SK-N-SH treated with all-trans-retinoic acid at 6 μM for 48 hours (cell line): ENCODE measurements around the gene HMGXB4.

Experiments
- ATAC-seq: fragments of 200-7000 bp; cut with Tn5 transposase; 3 replicates; pipeline ENCODE4 v1.9.1; 2020; ENCODE audit warnings: mild to moderate bottlenecking, moderate library complexity
- ARNTL ChIP-seq: fragments of 450-650 bp; formaldehyde crosslinking; IDR thresholded peaks from 2 replicates; pipeline ENCODE4 v1.5.0; 2020; ENCODE audit warnings: low read depth, mild to moderate bottlenecking, moderate library complexity, borderline replicate concordance
- BACH2 ChIP-seq: fragments of 250-450 bp; sonication (Bioruptor Pico); IDR thresholded peaks from 2 replicates; pipeline ENCODE4 v1.9.0; 2021; ENCODE audit warnings: mild to moderate bottlenecking, borderline replicate concordance
- CREB5 ChIP-seq: fragments of 250-450 bp; sonication (Bioruptor Pico); IDR thresholded peaks from 2 replicates; pipeline ENCODE4 v1.5.1; 2020; ENCODE audit warnings: low read depth, mild to moderate bottlenecking, moderate library complexity
- CSDC2 ChIP-seq: fragments of 250-450 bp; sonication (Bioruptor Pico); IDR thresholded peaks from 2 replicates; pipeline ENCODE4 v1.5.0; 2020; ENCODE audit warnings: mild to moderate bottlenecking, moderate library complexity
- ESRRG ChIP-seq: fragments of 250-450 bp; sonication (Bioruptor Pico); IDR thresholded peaks from 2 replicates; pipeline ENCODE4 v1.6.1; 2021; ENCODE audit warnings: mild to moderate bottlenecking
- GLIS3 ChIP-seq: fragments of 250-450 bp; sonication (Bioruptor Pico); IDR thresholded peaks from 2 replicates; pipeline ENCODE4 v1.5.0; 2020; ENCODE audit warnings: mild to moderate bottlenecking, moderate library complexity
- ISL1 ChIP-seq: fragments of 250-450 bp; sonication (Bioruptor Pico); IDR thresholded peaks from 2 replicates; pipeline ENCODE4 v2.1.2; 2022; ENCODE audit warnings: mild to moderate bottlenecking, moderate library complexity
- OSR1 ChIP-seq: fragments of 250-450 bp; sonication (Bioruptor Pico); IDR thresholded peaks from 2 replicates; pipeline ENCODE4 v1.8.0; 2022; ENCODE audit warnings: moderate library complexity, mild to moderate bottlenecking, inconsistent platforms
- POU6F1 ChIP-seq: fragments of 250-450 bp; sonication (Bioruptor Pico); IDR thresholded peaks from 2 replicates; pipeline ENCODE4 v1.8.0; 2021; ENCODE audit warnings: low read depth, mild to moderate bottlenecking, moderate library complexity, borderline replicate concordance
- PPARA ChIP-seq: fragments of 250-450 bp; sonication (Bioruptor Pico); IDR thresholded peaks from 2 replicates; pipeline ENCODE4 v1.5.0; 2020; ENCODE audit warnings: mild to moderate bottlenecking, borderline replicate concordance
- RARB ChIP-seq: fragments of 250-450 bp; sonication (Bioruptor Pico); IDR thresholded peaks from 2 replicates; pipeline ENCODE4 v1.8.0; 2021; ENCODE audit warnings: mild to moderate bottlenecking, moderate library complexity
- SNAI2 ChIP-seq: fragments of 250-450 bp; sonication (Bioruptor Pico); IDR thresholded peaks from 2 replicates; pipeline ENCODE4 v1.5.0; 2020; ENCODE audit warnings: mild to moderate bottlenecking, moderate library complexity
- TCF4 ChIP-seq: fragments of 250-450 bp; sonication (Bioruptor Pico); IDR thresholded peaks from 2 replicates; pipeline ENCODE4 v1.8.0; 2021; ENCODE audit warnings: mild to moderate bottlenecking, moderate library complexity, borderline replicate concordance
- TOX ChIP-seq: fragments of 250-450 bp; sonication (Bioruptor Pico); IDR thresholded peaks from 2 replicates; pipeline ENCODE4 v1.8.0; 2021; ENCODE audit warnings: mild to moderate bottlenecking, moderate library complexity, borderline replicate concordance
- TSHZ2 ChIP-seq: fragments of 250-450 bp; sonication (Bioruptor Pico); IDR thresholded peaks from 2 replicates; pipeline ENCODE4 v1.5.0; 2020; ENCODE audit warnings: mild to moderate bottlenecking, moderate library complexity
- ZC3H10 ChIP-seq: fragments of 250-450 bp; sonication (Bioruptor Pico); IDR thresholded peaks from 2 replicates; pipeline ENCODE4 v1.5.1; 2021; ENCODE audit warnings: mild to moderate bottlenecking, moderate library complexity
- ZFP30 ChIP-seq: fragments of 450-650 bp; formaldehyde crosslinking; IDR thresholded peaks from 2 replicates; pipeline ENCODE4 v1.5.0; 2022; ENCODE audit warnings: mild to moderate bottlenecking, moderate library complexity
- ZNF565 ChIP-seq: fragments of 450-650 bp; formaldehyde crosslinking; conservative IDR thresholded peaks from 2 replicates; pipeline ENCODE4 v1.5.0; 2020; ENCODE audit warnings: low read depth, mild to moderate bottlenecking, moderate library complexity
- ZNF70 ChIP-seq: fragments of 450-650 bp; formaldehyde crosslinking; IDR thresholded peaks from 2 replicates; pipeline ENCODE4 v1.5.0; 2020; ENCODE audit warnings: mild to moderate bottlenecking, moderate library complexity
- ZNF8 ChIP-seq: fragments of 450-650 bp; formaldehyde crosslinking; IDR thresholded peaks from 2 replicates; pipeline ENCODE4 v1.5.0; 2020; ENCODE audit warnings: mild to moderate bottlenecking, moderate library complexity
- TF ChIP-seq, protein P1 (sequence below): fragments of 250-450 bp; sonication (Bioruptor Pico); IDR thresholded peaks from 2 replicates; pipeline ENCODE4 v1.5.1; 2021; ENCODE audit warnings: mild to moderate bottlenecking, moderate library complexity

HMGXB4 gene

GRCh38 chr22:35225010-35225409 lies 32.3 kb upstream of the HMGXB4 start:
- no peak for TF ChIP-seq TCF4 (CRISPR knock-in tag)
- TF ChIP-seq ZNF70 (CRISPR knock-in tag) = no peak
- TF ChIP-seq CREB5 (CRISPR knock-in tag) = no peak
- no peak for TF ChIP-seq POU6F1
- TF ChIP-seq RARB (CRISPR knock-in tag) = no peak
- no peak for TF ChIP-seq ARNTL
- TF ChIP-seq TOX = no peak
- no peak for TF ChIP-seq PPARA
- no peak for TF ChIP-seq ZFP30
- TF ChIP-seq ZNF565 = no peak
- no peak for TF ChIP-seq OSR1 (CRISPR knock-in tag)
- no peak for TF ChIP-seq CSDC2
- TF ChIP-seq TSHZ2 = no peak
- TF ChIP-seq ISL1 (CRISPR knock-in tag) = no peak
- TF ChIP-seq, all 23 proteins: peak for 0
- ATAC-seq = no peak

- ATAC-seq = no peak
- TF ChIP-seq ZNF565 (no peak), SNAI2 (CRISPR knock-in tag) (no peak), ARNTL (no peak), RARB (CRISPR knock-in tag) (no peak)
- TF ChIP-seq, protein P1, sequence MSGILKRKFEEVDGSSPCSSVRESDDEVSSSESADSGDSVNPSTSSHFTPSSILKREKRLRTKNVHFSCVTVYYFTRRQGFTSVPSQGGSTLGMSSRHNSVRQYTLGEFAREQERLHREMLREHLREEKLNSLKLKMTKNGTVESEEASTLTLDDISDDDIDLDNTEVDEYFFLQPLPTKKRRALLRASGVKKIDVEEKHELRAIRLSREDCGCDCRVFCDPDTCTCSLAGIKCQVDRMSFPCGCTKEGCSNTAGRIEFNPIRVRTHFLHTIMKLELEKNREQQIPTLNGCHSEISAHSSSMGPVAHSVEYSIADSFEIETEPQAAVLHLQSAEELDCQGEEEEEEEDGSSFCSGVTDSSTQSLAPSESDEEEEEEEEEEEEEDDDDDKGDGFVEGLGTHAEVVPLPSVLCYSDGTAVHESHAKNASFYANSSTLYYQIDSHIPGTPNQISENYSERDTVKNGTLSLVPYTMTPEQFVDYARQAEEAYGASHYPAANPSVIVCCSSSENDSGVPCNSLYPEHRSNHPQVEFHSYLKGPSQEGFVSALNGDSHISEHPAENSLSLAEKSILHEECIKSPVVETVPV (CRISPR knock-in tag) = no peak
Observed at GRCh38 chr22:35226958-35227647, 30.2 kb upstream of the HMGXB4 start.

GRCh38 chr22:35229865-35230264 lies 27.4 kb upstream of the HMGXB4 start:
- TF ChIP-seq BACH2 (CRISPR knock-in tag) = no peak
- no peak for TF ChIP-seq ZC3H10 (CRISPR knock-in tag)
- TF ChIP-seq GLIS3 (CRISPR knock-in tag) = no peak
- TF ChIP-seq TSHZ2 = no peak
- TF ChIP-seq OSR1 (CRISPR knock-in tag) = no peak
- no peak for TF ChIP-seq ZNF8 (CRISPR knock-in tag)
- TF ChIP-seq ESRRG (CRISPR knock-in tag) = no peak
- TF ChIP-seq ZNF565 = no peak
- TF ChIP-seq ISL1 (CRISPR knock-in tag) = no peak
- no peak for TF ChIP-seq RARB (CRISPR knock-in tag)

More at GRCh38 chr22:35229865-35230264, 27.4 kb upstream of the HMGXB4 start:
- no peak for ATAC-seq
